Left lobe of liver (tissue), 2 donors: ENCODE data around the gene DNAJB8. TPM values are rescaled to one million over a fixed set of nuclear protein-coding genes. Genes with fewer than 3 reads are reported as not detected.
A peak's percentile ranks its signal among the peaks of the same experiment; 100 is the strongest.

Experiments
- ATAC-seq: fragments of 200-7000 bp; cut with Tn5 transposase; one replicate; pipeline ENCODE4 v1.9.1; 2020; ENCODE audit warnings: mild to moderate bottlenecking, moderate library complexity
- DNase-seq: peaks from one replicate; pipeline ENCODE4 v3.0.0-alpha.2; 2020; ENCODE audit warnings: low spot score
- total RNA-seq: library from RNA; stranded (reverse); gene quantifications from one replicate; pipeline ENCODE4 v1.2.1, GENCODE V29; 2021
- donor health status: DM: no; HTN: no; CAD: no; lungs with moderate emphysema.
- donor health status: DM: no; HTN: yes; CAD: no.

The DNAJB8 gene
- total RNA-seq, 1 donor from 2014 or later = not detected

- ATAC-seq = no peak
- DNase-seq = no peak
Observed at GRCh38 chr3:128452120-128452519, 14.6 kb downstream of the DNAJB8 start.

GRCh38 chr3:128449111-128449638, 17.5 kb downstream of the DNAJB8 start:
- DNase-seq (no peak), ATAC-seq (no peak)

DNA sequence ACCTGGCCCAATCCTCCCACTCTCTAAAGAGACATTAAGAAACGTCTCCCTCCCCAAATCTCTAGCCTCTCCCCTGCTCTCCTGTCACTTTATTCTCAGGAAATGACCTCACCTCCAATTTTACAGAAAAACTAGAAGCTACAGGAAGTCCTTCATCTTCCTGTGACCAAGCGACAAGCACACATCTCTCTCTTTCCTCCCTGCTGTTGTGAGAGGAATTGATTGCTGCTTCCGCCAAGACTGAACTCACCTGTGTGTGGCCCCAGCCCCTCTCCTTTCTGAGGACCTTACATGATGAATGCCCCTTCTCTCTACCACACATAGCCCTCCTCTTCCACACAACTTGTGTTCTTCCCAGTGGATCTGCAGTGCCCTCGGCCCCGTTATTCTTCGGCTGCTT, 18.2 kb downstream of the DNAJB8 start:
- DNase-seq = no peak
- ATAC-seq = no peak

- DNase-seq (no peak), ATAC-seq (no peak)
Observed at GRCh38 chr3:128447561-128448013, 19.1 kb downstream of the DNAJB8 start.

- no peak for ATAC-seq
- DNase-seq = no peak
Observed at GRCh38 chr3:128446821-128447220, 19.9 kb downstream of the DNAJB8 start.

DNA sequence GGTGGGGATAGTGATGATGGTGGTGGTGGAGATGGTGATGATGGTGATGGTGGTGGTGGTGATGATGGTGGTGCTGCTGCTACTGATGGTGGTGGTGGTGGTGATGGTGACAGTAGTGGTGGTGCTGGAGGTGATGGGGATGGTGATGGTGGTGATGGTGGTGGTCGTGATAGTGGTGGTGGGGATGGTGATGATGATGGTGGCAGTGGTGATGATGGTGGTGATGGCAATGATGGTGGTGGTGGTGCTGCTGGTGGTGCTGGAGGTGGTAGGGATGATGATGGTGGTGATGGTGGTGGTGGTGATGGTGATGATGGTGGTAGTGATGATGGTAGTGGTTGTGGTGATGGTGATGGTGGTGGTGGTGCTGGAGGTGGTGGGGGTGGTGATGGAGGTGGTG, 21.3 kb downstream of the DNAJB8 start:
- ATAC-seq (no peak), DNase-seq (no peak)

- ATAC-seq (no peak), DNase-seq (no peak)
Observed at GRCh38 chr3:128443771-128444170, 22.9 kb downstream of the DNAJB8 start.

- no peak for DNase-seq
- ATAC-seq = no peak
Observed at GRCh38 chr3:128442949-128443348, 23.7 kb downstream of the DNAJB8 start.

GRCh38 chr3:128442070-128442469, 24.6 kb downstream of the DNAJB8 start:
- DNase-seq (no peak), ATAC-seq (no peak)

DNA sequence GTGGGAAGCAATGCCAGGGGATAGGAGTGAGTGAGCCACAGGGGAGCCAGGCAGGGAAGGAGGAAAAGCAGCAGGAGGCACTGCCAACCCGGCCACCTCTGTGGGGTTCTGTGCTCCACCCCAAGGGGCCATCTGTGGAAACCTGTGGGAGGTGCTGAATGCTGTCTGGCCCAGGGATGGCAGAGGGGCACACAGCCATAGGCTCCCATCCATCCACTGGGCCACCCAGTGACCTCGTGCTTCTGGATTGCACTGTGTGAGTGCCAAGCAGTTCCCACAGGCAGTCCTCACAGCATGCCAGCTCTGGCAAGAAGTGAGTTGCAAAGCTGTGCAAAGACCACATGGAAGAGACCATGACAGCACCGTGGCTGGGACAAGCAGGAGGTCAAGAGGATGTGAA, 27.5 kb downstream of the DNAJB8 start:
- no peak for ATAC-seq
- DNase-seq = no peak

DNA sequence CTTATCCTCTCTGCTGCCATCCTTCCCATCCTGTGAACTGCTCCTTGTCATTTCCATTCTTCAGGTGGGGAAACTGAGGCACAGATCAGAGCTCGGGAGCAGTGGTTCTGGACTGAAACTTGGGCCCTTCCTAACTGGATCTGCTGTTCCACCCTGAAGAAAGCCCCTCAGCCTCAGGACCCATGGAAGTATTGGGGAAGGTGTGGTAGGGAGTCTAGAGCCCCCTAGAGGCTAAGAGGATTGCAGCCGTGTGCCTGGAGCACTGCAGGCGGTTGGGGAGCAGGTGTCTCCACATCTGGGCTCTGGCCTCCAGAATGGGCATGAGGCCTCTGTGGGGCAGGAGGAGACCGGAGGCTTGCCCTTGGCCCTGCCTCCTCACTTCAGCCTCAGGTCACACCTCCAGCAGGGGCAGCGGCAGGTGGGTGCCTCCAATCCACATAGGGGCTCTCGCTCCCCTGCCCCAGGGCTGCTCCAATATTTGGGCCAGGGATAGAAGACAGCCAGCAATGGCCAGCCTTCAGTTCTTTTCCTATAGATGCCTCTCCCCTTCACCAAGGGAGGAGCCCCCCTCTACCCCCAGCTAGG, 28.1 kb downstream of the DNAJB8 start:
- ATAC-seq = no peak

DNA sequence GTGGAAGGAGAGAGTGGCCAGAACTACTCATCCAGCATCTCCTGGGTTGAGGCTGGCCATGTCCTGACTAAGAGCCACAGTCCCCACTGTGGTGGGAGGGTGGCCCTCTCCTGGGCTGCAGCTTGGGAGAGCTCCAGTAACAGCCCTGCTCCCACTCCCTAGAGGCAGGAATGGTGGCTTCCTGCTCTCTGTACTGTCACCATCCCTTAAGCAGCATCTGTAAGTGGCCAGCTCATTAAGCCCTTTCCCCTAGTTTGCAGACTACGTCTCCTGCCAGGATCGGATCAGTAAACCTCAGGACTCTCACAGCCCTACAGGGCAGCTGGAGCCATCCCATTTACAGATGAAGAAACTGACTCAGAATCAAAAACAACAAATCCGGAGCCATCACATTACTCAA, 30.5 kb downstream of the DNAJB8 start:
- ATAC-seq (no peak), DNase-seq (no peak)

More for the DNA sequence above, 28.1 kb downstream of the DNAJB8 start:
- DNase-seq = no peak

DNA sequence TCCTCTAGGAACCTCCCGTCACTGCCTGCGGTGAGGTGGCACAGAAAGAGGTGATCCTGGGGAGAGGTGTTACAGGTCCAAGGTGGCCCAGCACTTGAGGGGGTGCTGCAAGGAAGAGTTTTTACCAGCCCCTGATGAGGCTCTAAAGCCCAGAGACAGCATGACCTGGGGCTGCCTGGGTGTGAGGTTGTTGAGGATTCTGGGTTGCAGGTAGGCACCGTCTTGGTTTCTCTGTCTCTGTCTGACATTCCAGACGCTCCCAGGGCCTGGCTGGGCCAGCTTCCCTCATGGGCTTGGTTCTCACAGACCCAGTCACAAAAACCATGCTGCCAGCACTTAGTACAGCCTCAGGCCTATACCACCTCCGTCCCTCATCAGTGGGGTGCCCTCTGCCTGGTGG, 31.1 kb downstream of the DNAJB8 start:
- DNase-seq (no peak), ATAC-seq (no peak)

DNA sequence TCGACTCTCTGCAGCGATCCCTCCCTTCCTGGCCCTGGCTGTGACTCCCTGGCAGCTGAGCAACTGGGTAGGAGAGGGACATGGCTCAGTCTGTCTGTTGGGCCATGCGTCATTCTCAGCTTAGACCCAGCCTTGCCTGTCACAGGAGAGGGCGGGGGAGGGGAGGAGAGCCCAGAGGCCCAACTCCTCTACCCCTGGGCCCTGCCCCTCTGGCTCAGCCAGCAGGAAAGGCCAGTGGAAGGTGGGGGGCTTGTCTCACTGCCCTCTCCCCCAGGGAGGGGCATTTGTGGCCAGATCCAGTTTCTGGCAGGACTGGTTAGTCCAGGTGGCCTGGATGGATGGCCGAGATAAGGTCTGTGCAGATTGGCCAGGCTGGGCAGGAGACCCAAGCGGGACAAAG, 31.6 kb downstream of the DNAJB8 start:
- no peak for ATAC-seq

DNA sequence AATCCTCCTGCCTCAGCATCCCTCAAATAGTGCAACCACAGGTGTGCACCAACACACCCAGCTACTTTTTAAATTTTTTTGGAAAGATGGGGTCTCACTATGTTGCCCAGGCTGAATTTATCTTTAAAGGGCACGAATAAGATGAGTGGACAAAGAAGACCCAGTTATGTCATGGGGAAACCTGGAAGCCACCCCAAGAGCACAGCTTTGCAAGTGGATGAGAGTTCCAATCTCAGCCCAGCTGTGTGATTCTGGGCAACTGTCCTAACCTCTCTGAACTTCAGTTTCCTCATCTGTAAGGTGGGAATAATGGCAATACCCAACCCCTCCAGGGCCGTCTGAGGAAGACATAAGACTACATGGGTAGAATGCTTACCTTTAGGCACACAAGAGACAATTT, 32.2 kb downstream of the DNAJB8 start:
- DNase-seq (no peak), ATAC-seq (no peak)

More for the DNA sequence above, 31.6 kb downstream of the DNAJB8 start:
- no peak for DNase-seq

DNA sequence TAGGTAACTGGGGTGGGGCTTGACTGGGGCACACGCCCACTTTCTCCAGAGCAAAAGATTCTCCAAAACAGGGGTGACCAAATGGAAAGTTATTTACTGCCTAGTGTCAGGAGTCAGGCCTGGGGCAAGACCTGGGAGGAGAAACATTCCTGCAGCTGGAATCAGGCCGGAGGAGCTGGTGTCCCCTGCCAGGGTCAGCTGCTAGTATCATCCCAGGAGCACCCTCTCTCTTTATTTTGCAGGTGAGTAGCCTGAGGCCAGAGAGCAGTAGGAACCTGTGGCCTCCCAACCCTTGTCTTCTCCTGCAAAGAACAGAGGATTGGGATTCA, 32.9 kb downstream of the DNAJB8 start:
- ATAC-seq = no peak

GRCh38 chr3:128432971-128433836, 33.5 kb downstream of the DNAJB8 start:
- no peak for DNase-seq
- no peak for ATAC-seq

More for the DNA sequence above, 32.9 kb downstream of the DNAJB8 start:
- DNase-seq = no peak

GRCh38 chr3:128432301-128432970, 34.3 kb downstream of the DNAJB8 start:
- no peak for DNase-seq
- ATAC-seq = peak; percentile 28

- DNase-seq = no peak
- ATAC-seq = no peak
Observed at GRCh38 chr3:128431803-128432300, 34.8 kb downstream of the DNAJB8 start.

DNA sequence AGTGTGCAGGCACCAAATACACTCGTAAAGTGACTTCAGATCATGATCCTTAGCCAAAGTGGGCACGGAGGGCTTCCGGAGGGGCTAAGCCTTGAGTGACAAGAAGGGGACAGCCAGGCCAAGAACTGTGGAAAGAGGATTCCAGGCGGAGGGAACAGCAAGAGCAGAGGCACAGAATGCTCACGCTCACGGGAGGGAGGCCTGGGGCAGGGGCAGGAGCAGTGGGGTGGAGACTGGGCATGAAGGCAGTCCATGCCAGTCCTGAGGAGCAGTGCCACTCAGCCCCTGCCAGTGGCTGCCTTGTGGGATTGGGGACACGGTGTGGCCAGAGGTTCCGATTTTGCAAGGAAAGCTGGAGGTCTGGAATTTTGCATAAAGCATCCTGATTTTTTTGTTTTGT, 36.0 kb downstream of the DNAJB8 start:
- no peak for ATAC-seq
- no peak for DNase-seq

DNA sequence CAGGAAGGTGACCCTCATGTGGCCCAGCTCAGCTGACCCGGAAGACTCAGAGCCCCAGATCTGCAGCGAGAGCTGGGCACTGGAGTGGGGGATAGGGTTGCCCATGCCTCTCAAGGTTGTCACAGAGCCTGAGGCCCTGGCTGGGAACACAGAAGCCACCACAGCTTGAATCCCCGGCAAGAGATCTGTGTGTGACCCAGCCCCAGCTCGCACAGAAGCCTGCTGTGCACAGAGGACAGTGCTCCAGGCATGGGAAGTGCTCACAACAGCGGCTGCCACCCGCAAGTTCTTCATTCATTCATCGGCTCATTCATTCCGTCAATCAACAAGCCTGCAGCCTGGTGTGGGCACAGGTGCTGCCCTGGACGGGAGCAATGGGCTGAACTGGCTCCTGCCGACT, 36.4 kb downstream of the DNAJB8 start:
- DNase-seq = no peak
- ATAC-seq = no peak

GRCh38 chr3:128429751-128430150, 36.9 kb downstream of the DNAJB8 start:
- DNase-seq = no peak
- no peak for ATAC-seq
